SH-SY5Y (cell line): ENCODE data around the gene ZNF592.

Experiments used
- GATA2 ChIP-seq: IDR thresholded peaks from 2 replicates; pipeline ENCODE4 v1.6.1; 2011; ENCODE audit warnings: mild to moderate bottlenecking, low read depth, low read length
- GATA3 ChIP-seq: IDR thresholded peaks from 2 replicates; pipeline ENCODE4 v1.6.1; 2011; ENCODE audit warnings: low read depth, mild to moderate bottlenecking, low read length, moderate library complexity

DNA sequence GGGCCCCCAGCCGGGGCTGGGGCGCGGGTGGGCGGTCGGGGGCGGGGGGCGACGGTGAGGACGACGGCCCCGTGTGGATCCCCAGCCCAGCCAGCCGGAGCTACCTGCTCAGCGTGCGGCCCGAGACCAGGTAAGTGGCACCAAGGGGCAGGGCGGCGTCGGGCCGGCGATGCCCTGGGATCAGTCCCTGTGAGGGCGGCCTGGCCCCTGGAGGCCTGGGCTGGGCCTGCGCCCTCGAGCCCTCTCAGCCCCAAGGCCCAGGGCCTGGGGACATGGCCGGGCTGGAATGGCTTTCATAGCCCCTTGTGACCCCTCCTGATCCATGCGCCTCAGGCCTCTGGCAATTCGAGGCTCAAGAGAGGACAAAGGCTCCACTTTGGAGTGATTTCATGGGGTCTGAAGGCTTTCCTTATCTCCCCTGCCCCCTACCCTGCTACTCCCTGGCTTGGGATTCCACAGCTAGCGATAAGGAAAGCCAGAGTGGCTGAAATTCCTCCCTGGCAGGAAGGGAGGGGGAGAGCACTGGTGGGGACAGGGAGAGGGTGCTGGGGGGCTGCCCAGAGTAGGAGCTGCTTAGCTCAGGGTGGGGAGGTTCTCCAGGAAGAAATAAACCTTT lies 69.2 kb downstream of the ZNF592 start:
- TF ChIP-seq GATA3: no peak
- no peak for TF ChIP-seq GATA2
